ENCODE data around the gene SMIM35.

GRCh38 chr11:117961896-117962295 is 124.9 kb downstream of the SMIM35 start:
- TF ChIP-seq CTCF (IDR thresholded peaks at IDR 0.05; ENCODE audit: low read depth, low read length) (no peak), EZH2phosphoT487 (IDR thresholded peaks at IDR 0.05; ENCODE audit: low read depth) (no peak)
